Mesothelial cell of epicardium (in vitro differentiated cells): ENCODE data around the gene BRI3. TPM values are rescaled to one million over a fixed set of nuclear protein-coding genes. Genes with fewer than 3 reads are reported as not detected.

Source experiments
- DNase-seq, 2 experiments: peaks; one replicate each; pipeline ENCODE4 v3.0.0; 2021; ENCODE audit warnings: low spot score in 2 of 2; ENCODE audit not compliant: unreplicated experiment in 2 of 2
- H3K27ac Mint-ChIP-seq: 2 replicates; pipeline ENCODE4 v1.8.0; 2021; ENCODE audit warnings: mixed read lengths
- H3K27me3 Mint-ChIP-seq: 2 replicates; pipeline ENCODE4 v1.8.0; 2021; ENCODE audit warnings: low read depth, mixed read lengths
- H3K36me3 Mint-ChIP-seq: 2 replicates; pipeline ENCODE4 v1.8.0; 2021; ENCODE audit warnings: mixed read lengths
- H3K4me1 Mint-ChIP-seq: 2 replicates; pipeline ENCODE4 v1.8.0; 2021; ENCODE audit warnings: mixed read lengths
- H3K4me3 Mint-ChIP-seq: 2 replicates; pipeline ENCODE4 v1.8.0; 2021; ENCODE audit warnings: mild to moderate bottlenecking, moderate library complexity, mixed read lengths
- H3K9me3 Mint-ChIP-seq: 2 replicates; pipeline ENCODE4 v1.8.0; 2021; ENCODE audit warnings: mixed read lengths
- CTCF ChIP-seq: fragments of 200-600 bp; sonication (generic); IDR thresholded peaks from one replicate; pipeline ENCODE4 v1.5.0; 2021; ENCODE audit warnings: antibody characterized with exemption; ENCODE audit not compliant: unreplicated experiment
- total RNA-seq: library from RNA; stranded (reverse); gene quantifications from 3 replicates; pipeline ENCODE4 v1.2.1, GENCODE V29; 2021

The BRI3 gene
- total RNA-seq, 1 donor from 2014 or later, result 113 TPM

- no peak for TF ChIP-seq CTCF
- Mint-ChIP-seq H3K27me3 (no peaks in the 10 kb centered on the region), H3K4me3 (peak overlapping the region; percentile 20), H3K4me1 (peaks cover 41% of the 10 kb centered on the region), H3K36me3 (peaks cover 5% of the 10 kb centered on the region), H3K9me3 (no peaks in the 10 kb centered on the region), H3K27ac (no peak overlapping the region)
- no peak for DNase-seq
These were observed 3.9 kb downstream of the BRI3 start for GRCh38 chr7:98285157-98286092.

- Mint-ChIP-seq H3K36me3 (peaks cover 5% of the 10 kb centered on the region), H3K4me3 (no peak overlapping the region), H3K27me3 (no peaks in the 10 kb centered on the region), H3K9me3 (no peaks in the 10 kb centered on the region), H3K27ac (peak overlapping the region; percentile 34), H3K4me1 (peaks cover 38% of the 10 kb centered on the region)
- TF ChIP-seq CTCF, result no peak
- no peak for DNase-seq
These were observed 4.6 kb downstream of the BRI3 start for GRCh38 chr7:98286093-98286539.

- no peak overlapping the region for H3K4me3 Mint-ChIP-seq
- DNase-seq, result no peak
- H3K36me3 Mint-ChIP-seq, result peaks cover 5% of the 10 kb centered on the region
- H3K4me1 Mint-ChIP-seq, result peaks cover 38% of the 10 kb centered on the region
- no peaks in the 10 kb centered on the region for H3K9me3 Mint-ChIP-seq
- H3K27ac Mint-ChIP-seq, result peak overlapping the region; percentile 50
- H3K27me3 Mint-ChIP-seq, result no peaks in the 10 kb centered on the region
- no peak for TF ChIP-seq CTCF
These were observed 5.4 kb downstream of the BRI3 start for GRCh38 chr7:98286701-98287485.

DNA sequence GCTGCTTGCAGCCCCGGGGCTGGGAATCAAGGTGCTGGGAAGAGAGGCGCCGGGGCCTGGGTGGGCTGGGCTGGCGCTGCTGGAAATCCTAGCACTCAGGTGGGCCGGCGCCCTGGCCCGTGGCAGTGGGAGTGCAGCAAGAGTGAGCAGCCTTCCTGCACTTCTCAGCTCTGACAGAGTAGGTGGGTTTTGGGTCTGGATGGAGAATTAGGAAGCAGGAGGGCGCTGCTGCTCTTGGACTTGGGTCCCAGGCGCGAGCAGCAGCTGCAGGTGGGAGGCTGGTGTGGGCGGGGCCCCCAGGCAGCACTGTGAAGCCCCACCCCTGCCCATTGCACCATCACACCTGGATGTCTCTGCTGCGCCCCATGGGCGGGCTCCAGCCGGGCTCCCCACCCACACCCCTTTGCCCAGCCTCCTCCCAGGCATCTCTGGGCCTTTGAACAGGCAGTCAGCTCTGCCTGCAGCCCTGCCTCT lies 6.0 kb downstream of the BRI3 start:
- no peak for DNase-seq
- no peak for TF ChIP-seq CTCF
- no peak overlapping the region for H3K4me3 Mint-ChIP-seq
- H3K27me3 Mint-ChIP-seq, result no peaks in the 10 kb centered on the region
- no peaks in the 10 kb centered on the region for H3K9me3 Mint-ChIP-seq
- peaks cover 7% of the 10 kb centered on the region for H3K36me3 Mint-ChIP-seq
- H3K27ac Mint-ChIP-seq, result peak overlapping the region; percentile 50
- H3K4me1 Mint-ChIP-seq, result peaks cover 35% of the 10 kb centered on the region

- no peak overlapping the region for H3K27ac Mint-ChIP-seq
- TF ChIP-seq CTCF, result no peak
- peaks cover 28% of the 10 kb centered on the region for H3K4me1 Mint-ChIP-seq
- H3K27me3 Mint-ChIP-seq, result no peaks in the 10 kb centered on the region
- no peak overlapping the region for H3K4me3 Mint-ChIP-seq
- no peaks in the 10 kb centered on the region for H3K9me3 Mint-ChIP-seq
- peaks cover 4% of the 10 kb centered on the region for H3K36me3 Mint-ChIP-seq
- DNase-seq, result no peak
These were observed 6.8 kb downstream of the BRI3 start for GRCh38 chr7:98288064-98288823.
